SU-DHL-6 (cell line): Measurements from ENCODE around the gene ZPBP.

ENCODE experiments used
- EZH2phosphoT487 ChIP-seq: fragments of 200-600 bp; sonication (generic), shearing (Covaris generic); conservative IDR thresholded peaks from 2 replicates; pipeline ENCODE4 v1.6.1; 2018; ENCODE audit warnings: mild to moderate bottlenecking, antibody characterized with exemption, low read length, moderate library complexity, mixed read lengths
- TF ChIP-seq, protein P1 (sequence below): fragments of 200-600 bp; sonication (generic); IDR thresholded peaks from one replicate; pipeline ENCODE4 v1.5.1; 2017; ENCODE audit warnings: antibody characterized with exemption, mild to moderate bottlenecking, low read length, moderate library complexity; ENCODE audit not compliant: insufficient read depth, poor library complexity, severe bottlenecking

DNA sequence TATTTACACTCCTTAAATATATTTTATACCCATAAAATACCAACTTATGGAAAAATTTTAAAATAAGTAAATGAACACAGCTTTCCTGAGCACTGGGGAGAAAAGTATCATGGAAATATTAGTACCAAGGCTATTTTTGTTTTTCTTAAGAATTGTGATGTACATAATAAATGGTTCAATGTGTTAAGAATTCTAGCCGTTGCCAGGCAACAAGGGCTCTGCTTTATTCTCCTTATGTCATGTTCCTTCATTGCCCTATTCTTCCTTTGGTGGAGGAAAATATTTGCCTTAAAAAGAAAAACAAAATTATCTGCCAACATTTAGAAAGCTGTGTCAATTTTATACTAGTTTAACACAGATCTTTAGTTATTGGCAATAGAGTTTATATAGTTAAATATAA lies 2.6 kb upstream of the ZPBP start:
- TF ChIP-seq, protein P1, sequence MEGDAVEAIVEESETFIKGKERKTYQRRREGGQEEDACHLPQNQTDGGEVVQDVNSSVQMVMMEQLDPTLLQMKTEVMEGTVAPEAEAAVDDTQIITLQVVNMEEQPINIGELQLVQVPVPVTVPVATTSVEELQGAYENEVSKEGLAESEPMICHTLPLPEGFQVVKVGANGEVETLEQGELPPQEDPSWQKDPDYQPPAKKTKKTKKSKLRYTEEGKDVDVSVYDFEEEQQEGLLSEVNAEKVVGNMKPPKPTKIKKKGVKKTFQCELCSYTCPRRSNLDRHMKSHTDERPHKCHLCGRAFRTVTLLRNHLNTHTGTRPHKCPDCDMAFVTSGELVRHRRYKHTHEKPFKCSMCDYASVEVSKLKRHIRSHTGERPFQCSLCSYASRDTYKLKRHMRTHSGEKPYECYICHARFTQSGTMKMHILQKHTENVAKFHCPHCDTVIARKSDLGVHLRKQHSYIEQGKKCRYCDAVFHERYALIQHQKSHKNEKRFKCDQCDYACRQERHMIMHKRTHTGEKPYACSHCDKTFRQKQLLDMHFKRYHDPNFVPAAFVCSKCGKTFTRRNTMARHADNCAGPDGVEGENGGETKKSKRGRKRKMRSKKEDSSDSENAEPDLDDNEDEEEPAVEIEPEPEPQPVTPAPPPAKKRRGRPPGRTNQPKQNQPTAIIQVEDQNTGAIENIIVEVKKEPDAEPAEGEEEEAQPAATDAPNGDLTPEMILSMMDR = no peak
- no peak for TF ChIP-seq EZH2phosphoT487
